Breast epithelium (tissue), 3 donors: Measurements from ENCODE around the gene ASPRV1.

Experiments
- CTCF ChIP-seq, 3 donors: fragments of 450-650 bp; IDR thresholded peaks; one replicate each; pipeline ENCODE4 v1.5.1; 2016 to 2017; ENCODE audit warnings: antibody characterized with exemption in 3 of 3, mild to moderate bottlenecking in 3 of 3, moderate library complexity in 3 of 3
- POLR2A ChIP-seq: fragments of 450-650 bp; IDR thresholded peaks from one replicate; pipeline ENCODE4 v1.6.1; 2016; ENCODE audit warnings: antibody characterized with exemption, mild to moderate bottlenecking, moderate library complexity
- POLR2AphosphoS5 ChIP-seq, 3 donors: sonication (generic); formaldehyde crosslinking; IDR thresholded peaks; one replicate each; pipeline ENCODE4 v1.6.1; 2017; ENCODE audit warnings: antibody characterized with exemption in 3 of 3

GRCh38 chr2:69962986-69963730 is 1.7 kb upstream of the ASPRV1 start:
- no peak for TF ChIP-seq CTCF (IDR thresholded peaks at IDR 0.05)
- TF ChIP-seq POLR2A: no peak
- TF ChIP-seq POLR2AphosphoS5 (IDR thresholded peaks at IDR 0.05): no peak
